Left hindlimb (tissue), 1 donor: ENCODE data around the gene ALX4.

Experiments
- DNase-seq: peaks from one replicate; pipeline ENCODE4 v3.0.0-alpha.2; 2018

ALX4 gene

GRCh38 chr11:44264761-44265160 lies 45.2 kb downstream of the ALX4 start:
- no peak for DNase-seq

DNA sequence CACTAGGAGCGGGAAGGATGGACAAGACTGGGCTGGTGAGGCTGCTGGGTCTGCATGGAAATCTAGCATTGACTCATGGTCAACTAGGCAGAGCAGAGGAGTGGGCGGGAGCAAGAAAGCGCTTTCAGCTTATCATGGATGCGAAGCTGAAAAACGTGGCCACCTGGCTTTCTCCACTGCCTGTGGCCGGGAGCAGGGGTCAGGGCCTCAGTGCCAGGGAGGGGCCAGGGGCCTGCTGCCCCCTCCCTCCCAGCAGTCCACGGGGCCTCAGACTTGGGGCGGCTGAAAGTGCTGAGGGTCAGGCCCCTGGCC lies 45.5 kb downstream of the ALX4 start:
- no peak for DNase-seq

DNA sequence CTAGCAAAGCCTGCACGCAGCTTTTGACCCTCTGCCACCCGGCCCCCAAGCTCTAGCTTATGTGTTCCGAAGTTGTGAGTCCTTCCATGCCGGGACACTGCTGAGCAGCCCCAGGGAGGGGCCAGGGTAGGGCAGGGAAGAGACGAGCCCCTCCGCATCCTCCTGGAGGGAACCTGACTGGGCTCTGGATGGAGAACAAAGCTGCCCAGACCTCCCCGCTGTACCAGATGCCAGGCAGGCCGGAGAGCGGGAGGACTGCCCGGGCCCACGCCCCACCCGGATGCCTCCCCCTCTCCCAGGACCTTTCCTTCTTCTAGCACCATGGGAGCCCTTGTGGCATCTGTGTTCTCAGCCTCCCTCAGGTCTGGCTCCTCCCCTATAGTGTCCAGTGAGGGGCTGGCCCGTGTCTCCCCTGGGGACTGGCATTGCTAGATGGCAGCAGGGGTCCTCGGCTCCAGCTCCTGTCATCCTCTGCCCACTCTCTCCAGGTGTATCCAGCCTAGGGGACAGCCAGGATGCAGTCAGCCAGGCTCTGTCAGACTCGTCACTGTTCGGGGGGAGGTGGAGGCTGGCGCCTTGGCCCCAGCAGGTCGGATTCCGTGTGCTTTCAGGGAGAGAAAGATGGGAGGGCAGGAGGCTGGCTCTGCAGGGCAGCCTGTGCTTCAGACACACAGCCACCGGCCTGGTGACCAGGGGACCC lies 46.1 kb downstream of the ALX4 start:
- DNase-seq = no peak

DNA sequence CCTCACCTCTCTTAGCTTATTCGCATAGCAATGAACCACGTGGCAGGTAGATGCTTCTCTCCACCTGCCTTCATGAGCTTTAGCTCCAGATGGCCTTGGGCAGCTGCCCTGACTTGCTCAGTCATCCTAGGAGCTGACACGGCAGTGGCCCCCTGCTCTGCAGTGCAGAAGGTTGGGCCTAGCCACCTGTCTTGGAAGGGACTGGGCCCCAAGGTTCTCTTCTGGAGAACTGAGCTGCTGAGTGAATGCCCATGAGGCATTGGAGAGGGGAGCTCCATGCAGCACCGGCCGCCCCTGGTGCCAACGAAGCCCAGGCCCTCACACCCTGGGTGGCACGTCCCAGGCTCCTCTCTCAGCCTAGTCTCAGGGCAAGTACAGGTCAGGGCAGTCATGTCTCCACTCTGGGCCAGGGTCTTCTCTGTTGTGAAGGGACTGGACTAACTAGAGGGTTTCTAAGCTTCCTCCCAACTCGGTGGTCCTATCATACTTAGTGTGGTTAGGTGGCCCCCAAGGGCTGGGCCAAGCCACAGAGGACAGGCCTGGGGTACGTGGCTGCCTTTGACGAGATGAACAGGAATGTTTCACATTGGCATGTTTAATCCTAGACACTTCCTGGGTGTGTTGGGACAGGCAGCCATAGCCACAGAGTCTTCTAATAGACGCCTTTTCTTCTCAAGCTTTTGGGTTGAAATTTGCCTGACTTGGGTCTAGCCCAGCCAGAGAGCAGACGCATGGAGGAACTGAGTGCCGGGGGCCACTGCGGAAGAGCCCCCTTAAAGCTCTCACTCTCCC lies 47.9 kb downstream of the ALX4 start:
- DNase-seq = no peak

DNA sequence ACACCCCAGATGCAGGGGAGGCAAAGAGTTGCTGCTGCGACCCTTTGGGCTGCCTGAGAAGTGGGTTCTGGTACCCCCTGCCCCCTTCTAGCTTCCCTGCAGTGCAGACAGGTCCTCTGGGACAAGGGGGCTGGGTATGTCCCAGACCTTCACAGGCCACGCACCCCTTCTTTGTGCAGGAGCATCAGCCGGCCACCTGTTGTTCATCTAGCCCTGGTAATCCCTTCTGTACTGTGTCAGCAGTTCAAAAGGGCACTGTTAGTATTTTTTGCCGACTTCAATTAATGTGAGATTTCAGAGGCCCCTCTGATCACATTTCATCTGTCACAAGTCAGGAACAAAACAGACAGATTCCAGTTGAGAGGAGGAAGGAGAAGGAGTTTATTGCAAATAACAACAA lies 49.9 kb downstream of the ALX4 start:
- DNase-seq = no peak

DNA sequence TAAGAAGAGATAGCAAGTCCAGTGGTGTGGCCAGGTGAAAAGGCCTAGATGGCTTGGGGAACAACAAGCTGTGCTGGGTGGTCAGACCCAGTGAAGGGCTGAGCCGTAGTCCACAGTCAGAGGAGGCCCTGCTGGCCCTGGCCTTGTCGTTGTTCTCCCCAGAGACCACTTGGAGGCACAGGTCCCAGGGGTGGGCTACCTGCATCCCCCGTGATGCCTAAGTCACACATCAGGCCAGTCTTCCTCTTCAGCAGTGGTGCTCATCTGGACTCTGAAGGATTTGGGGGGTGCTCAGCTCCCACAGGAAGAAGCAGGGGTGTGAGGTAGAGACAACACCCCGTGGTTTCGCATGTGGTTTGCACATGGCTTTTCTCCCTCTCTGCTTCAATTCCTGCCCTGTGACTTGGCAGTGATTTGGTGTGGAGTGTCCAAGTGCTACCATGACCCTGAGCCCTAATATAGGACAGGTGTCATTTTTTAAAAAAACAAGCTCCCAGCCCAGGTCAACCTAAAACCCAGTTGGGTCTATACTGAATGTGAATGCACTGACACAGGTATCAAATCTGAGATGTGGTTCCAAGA lies 51.0 kb downstream of the ALX4 start:
- DNase-seq = no peak

DNA sequence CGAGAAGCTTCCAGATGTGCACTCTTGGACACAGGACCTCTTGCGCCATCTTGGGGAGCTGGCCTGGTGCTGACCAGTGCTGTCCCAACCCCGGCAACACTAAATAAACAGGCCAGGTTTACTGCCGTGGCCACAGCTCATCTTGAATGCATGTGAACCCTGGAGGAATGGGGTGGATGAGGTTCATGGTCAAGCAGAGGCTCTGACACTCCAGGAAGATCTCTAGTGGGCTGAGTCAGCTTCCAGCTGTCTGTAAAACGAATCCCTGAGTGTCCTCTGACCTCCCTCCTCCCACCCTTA lies 51.8 kb downstream of the ALX4 start:
- DNase-seq = no peak

DNA sequence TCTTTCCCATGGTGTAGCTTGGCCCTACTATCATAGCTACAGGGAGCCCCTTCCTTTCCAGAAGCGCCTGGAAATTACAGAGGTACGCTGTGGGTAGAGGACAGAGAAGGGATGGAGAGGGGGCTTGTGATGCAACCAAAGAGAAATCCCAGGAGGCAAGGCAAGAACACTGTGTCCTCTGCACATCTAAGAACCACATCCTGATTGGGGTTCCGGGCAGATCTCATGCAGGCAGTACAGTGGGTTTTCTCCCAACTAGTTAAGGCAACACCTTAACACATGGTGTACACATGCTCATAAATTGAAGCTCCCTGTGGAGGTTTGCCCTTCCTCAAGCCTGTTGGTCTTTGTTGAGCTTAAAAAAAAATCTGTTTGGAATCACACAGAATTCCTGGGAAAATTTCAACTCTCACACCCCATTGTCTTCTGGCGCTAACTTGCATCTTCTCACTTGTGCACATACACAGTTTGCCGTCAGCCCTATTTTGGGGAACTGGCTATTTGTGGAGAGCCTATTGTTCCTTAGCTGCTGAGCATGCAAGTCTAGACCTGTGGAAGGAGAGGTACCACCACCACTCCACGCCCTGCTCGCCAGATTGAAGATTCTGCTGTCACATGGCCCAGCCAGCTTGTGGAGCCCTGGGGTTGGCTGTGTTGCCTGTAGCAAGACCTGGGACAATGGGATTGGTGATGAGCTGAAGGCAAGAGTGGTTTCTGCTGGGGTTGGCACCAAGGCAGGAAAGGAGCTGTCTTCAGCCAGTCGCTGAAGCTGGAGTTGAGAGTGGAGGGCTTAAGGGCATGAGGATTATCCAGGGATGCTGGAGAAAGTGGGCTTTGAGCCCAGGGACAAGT lies 52.4 kb downstream of the ALX4 start:
- DNase-seq = no peak

DNA sequence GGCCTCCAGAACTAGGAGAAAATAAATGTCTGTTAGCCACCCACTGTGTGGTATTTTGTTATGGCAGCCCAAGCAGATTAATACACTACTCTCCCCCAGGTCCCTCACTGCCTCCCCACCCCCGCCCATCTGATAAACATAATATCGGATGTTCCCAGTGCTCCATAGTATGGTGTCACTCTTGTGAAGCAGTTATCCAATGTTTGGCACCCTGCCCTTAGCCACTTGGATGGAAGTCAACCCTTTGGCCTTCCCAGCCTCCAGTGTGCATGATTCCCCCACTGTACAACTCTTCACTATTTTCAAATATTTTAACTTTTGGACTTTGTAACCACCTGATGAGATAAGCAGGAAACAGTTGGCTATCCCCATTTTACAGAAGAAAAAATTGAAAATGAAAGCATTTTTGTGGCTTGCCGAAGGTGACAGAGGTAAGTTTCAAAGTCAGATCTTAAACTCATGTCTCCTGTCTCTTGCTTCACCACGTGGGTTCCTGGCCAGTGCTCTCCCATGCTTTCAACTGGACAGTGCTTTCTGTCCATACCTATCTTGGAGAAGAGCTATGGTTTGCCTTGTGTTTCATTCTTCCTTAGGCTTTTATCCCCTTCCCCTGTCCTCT lies 53.2 kb downstream of the ALX4 start:
- DNase-seq = no peak

DNA sequence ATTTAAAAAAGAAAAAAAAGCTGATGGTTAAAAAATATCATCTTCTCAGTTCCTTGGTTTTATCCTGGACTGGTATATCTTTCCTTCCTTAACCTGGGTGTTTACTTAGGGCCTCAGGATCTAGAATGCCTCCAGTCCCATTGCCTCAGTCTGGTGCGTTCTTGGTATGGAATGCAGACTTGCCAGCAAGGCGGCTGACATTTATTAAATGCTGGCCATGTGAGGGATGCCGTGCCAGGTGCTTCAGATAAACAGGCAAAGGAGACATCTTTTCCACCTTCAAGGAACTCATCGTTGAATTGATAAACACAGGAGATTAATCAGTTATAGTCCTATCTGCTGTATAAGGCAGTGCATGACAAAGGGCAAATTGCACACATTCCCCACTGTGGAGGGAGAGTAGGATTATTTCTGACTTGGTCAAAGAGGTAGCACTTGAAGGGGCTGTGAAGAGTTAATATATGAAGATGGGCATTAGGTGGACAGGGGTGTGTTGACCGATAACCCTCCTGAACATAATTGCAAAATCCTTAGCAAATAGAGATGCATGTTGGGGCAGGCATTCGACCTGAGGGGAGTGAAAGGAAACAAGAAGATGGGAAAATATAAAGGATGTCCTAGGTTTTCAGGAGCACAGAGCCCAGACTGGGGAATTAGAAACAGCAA lies 54.4 kb downstream of the ALX4 start:
- no peak for DNase-seq

- DNase-seq = no peak
Observed at GRCh38 chr11:44252999-44253602, 56.8 kb downstream of the ALX4 start.

- DNase-seq = no peak
Observed at GRCh38 chr11:44250421-44250820, 59.5 kb downstream of the ALX4 start.

DNA sequence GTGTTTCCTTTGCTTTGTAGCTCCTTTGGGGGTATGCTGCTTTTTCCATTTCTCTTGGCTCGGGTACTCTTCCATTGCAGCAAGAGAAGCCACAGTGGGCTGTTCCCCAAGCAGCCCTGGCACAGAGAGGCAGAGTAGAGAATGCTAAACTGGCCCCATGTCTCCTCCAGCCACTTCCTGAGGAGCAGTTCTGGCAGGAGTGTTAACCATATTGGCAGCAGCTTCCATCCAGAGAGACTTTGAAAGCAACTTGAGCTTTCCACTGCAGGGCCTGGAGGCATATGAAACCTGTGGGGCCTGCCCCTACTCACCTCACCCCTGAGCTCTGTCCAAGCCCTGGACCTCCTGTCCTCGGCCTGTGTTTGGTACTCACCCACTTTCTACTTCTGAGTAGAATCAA lies 61.8 kb downstream of the ALX4 start:
- DNase-seq = no peak

DNA sequence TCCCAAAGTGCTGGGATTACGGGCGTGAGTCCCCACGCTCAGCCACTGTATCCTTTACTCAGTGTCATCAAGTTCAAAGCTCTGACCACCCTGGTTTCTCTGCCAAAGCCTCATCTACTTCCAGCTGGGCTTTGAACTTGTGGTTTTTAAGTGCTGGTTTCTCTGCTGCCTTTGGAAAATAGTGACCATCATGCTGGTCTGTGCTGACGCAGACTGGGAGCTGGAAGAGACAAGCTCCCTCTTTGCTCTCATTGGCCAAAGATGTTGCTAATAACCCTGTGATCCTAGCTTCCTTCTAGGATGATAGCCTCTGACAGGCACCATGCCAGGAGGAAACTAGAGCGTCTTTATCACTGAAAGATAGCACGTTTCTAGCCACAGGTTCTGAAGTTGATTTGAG lies 62.4 kb downstream of the ALX4 start:
- no peak for DNase-seq

DNA sequence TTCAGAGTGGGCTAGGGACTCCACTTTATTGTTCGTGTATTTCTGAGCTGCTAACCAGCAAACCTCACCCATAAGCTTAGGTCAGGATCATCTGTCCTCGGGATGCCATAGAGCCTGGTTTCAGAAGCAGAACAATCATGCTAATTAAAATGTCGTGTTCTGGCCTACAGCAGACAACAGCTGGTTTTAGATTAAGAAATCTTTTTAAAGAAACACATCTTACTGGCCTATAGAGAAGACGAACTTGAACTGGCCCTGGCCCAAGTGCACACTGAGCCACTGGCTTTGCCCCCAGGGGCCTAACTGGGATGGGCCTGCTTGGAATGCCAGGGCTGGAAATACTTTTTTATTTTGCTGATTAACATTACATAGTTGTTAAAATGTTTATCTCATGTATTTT lies 63.2 kb downstream of the ALX4 start:
- DNase-seq = no peak

DNA sequence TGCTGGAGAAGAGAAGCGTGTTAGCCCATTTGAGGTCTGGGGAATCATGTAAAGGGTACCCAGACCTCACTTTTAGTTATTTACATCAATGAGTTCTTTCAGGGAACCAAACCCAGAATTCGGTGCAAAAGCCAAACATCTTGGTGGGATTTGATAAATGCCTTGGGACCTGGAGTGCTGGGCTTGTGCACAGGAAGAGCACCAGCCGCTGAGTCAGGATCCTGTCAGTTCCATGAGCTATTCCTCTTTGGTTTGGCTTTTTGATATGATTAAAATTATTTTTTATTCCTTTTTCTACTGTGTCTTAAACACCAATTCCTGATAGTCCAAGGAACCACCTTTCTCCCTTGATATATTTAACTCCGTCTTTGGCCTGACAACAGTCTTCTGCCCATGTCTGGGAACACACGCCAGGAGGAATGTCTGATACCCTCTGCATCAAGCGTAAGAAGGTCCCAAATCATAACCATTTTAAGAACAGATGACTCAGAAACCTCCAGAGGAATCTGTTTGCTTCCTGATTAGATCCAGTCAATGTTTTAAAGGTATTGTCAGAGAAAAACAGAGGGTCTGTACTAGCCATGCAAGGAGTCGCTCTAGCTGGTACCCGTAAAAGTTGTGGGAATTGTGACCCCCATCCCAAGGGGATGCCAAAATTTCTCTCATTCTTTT lies 65.2 kb downstream of the ALX4 start:
- no peak for DNase-seq

- no peak for DNase-seq
Observed at GRCh38 chr11:44243595-44244343, 66.2 kb downstream of the ALX4 start.

DNA sequence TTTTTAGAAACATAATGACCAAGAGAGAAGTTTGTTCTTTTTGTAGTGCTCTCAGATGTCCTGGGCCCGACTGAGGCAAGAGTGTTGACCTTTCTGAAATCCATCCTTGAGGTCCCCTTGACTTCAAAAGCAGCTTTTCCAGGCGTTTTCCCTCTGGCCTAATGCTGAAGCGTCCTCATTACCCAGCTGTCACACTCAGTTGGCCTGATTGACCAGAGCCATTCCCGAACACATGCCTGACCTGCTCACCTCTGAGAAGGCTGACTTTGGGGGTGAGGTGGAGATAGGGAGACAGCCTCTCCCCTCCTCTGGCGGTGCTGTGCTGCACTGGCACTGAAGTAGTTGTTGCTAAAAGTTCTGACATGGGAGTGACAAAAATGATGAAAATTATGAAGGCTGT lies 66.9 kb downstream of the ALX4 start:
- DNase-seq = no peak

GRCh38 chr11:44241851-44242250 lies 68.1 kb downstream of the ALX4 start:
- peak; percentile 62 for DNase-seq

DNA sequence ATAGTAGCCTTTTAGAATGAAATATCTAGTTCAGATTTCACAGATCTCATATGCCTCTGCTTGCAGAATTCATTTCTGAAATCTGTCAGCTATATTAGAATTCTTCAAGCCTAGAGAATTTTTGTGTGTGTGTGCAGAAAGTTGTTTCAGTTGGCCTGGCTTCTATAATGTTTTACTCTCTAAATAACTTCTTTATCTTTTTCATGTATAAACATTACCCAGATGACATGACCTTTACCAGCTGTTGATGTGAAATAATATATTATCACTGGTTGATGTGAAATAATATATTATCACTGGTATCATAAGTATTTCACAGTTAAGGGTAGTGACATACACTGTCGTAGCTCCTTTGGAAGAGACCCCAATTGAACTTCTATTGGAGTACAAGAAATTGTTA lies 72.8 kb downstream of the ALX4 start:
- no peak for DNase-seq

DNA sequence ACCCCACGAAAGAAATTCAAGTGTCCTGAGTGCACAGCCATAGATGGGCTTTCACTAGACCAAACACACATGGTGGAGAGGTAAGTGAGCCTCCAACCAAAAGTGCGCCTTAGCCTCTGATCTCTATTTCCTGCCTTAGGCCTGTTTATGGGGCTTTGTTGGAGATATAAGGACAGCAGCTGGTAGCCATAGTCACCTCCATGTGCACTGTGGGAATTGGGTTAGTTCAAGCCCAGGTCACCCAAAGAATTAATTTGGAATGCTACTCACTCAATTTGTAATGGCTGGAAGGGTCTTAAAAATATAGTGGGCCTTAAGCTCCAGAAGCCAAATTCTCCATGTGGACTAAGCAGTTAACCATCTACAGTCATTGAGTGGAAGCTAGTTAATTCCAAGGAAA lies 73.6 kb downstream of the ALX4 start:
- DNase-seq = no peak
